Inflammatory macrophage treated with lipopolysaccharide for 4 hours (primary cell): ENCODE measurements around the gene PARP2.

Experiments
- DNase-seq: peaks from one replicate; pipeline ENCODE4 v3.0.0-alpha.2; 2020

PARP2 gene

GRCh38 chr14:20400965-20401593 is 57.6 kb downstream of the PARP2 start:
- DNase-seq, result no peak

- no peak for DNase-seq
Measured at GRCh38 chr14:20403521-20403920, 60.1 kb downstream of the PARP2 start.
